HepG2 (cell line): ENCODE data around the gene AFDN. TPM values are rescaled to one million over a fixed set of nuclear protein-coding genes. Genes with fewer than 3 reads are reported as not detected.

Experiments
- EEA1 ChIP-seq: sonication (generic); formaldehyde crosslinking; IDR thresholded peaks from 2 replicates; pipeline ENCODE4 v1.5.1; 2020; ENCODE audit warnings: mild to moderate bottlenecking, missing genetic modification reagents, borderline replicate concordance
- HNRNPLL ChIP-seq: fragments of 200-400 bp; formaldehyde crosslinking; IDR thresholded peaks from 2 replicates; pipeline ENCODE4 v1.6.1; 2017; ENCODE audit warnings: mild to moderate bottlenecking, low read depth, low read length; ENCODE audit not compliant: poor library complexity, severe bottlenecking
- MAF1 ChIP-seq: sonication (generic); formaldehyde crosslinking; IDR thresholded peaks from 2 replicates; pipeline ENCODE4 v1.5.0; 2020; ENCODE audit warnings: missing genetic modification reagents, borderline replicate concordance
- MAZ ChIP-seq, 2 experiments: sonication (generic) in 1 of 2; formaldehyde crosslinking in 1 of 2; IDR thresholded peaks; 2 replicates each; pipeline versions ENCODE4 v1.5.0 to v1.6.1; 2012 to 2020; ENCODE audit warnings: low read depth in 2 of 2, mild to moderate bottlenecking in 2 of 2, borderline replicate concordance in 1 of 2, improper control_type of control experiment in 1 of 2, low read length in 1 of 2, missing genetic modification reagents in 1 of 2, moderate library complexity in 1 of 2
- SAFB2 ChIP-seq: sonication (generic); formaldehyde crosslinking; IDR thresholded peaks from 2 replicates; pipeline ENCODE4 v1.5.1; 2020; ENCODE audit warnings: missing genetic modification reagents, low read depth, mild to moderate bottlenecking, borderline replicate concordance
- SMARCE1 ChIP-seq: fragments of 450-650 bp; IDR thresholded peaks from 2 replicates; pipeline ENCODE4 v1.6.1; 2017; ENCODE audit warnings: borderline replicate concordance
- ZFP90 ChIP-seq: sonication (generic); formaldehyde crosslinking; IDR thresholded peaks from 2 replicates; pipeline ENCODE4 v1.8.0; 2022; ENCODE audit warnings: missing genetic modification reagents, mild to moderate bottlenecking, inconsistent platforms, borderline replicate concordance
- ZNF260 ChIP-seq: sonication (generic); formaldehyde crosslinking; IDR thresholded peaks from 2 replicates; pipeline ENCODE4 v1.4.0; 2020; ENCODE audit warnings: missing genetic modification reagents, low read depth, mild to moderate bottlenecking, borderline replicate concordance
- ZNF589 ChIP-seq: sonication (generic); formaldehyde crosslinking; conservative IDR thresholded peaks from 2 replicates; pipeline ENCODE4 v1.8.0; 2022; ENCODE audit warnings: mild to moderate bottlenecking, moderate library complexity, missing genetic modification reagents
- polyA plus RNA-seq, 8 experiments: library from polyadenylated mRNA; depleted of rRNA in 3 of 8; stranded (reverse) in 7 of 8; unstranded in 1 of 8; fragments of >200 nt; fragmentation: Illumina TruSeq in 4 of 8; extraction: Trizol in 4 of 8; gene quantifications; 2 replicates each; pipeline versions ENCODE4 v1.2.1 to v1.2.3, GENCODE V29; 2011 to 2016; ENCODE audit warnings: low read depth in 4 of 8, missing spikeins in 1 of 8, mixed read lengths in 1 of 8; ENCODE audit not compliant: insufficient read depth in 1 of 8
- total RNA-seq, 5 experiments: library from RNA; depleted of rRNA; stranded (reverse); fragments of >200 nt; fragmentation: Illumina TruSeq; extraction: Trizol; gene quantifications; 2 replicates each; pipeline ENCODE4 v1.2.3, GENCODE V29; 2016; ENCODE audit warnings: low read depth in 1 of 5
- TF ChIP-seq, protein P1 (sequence below): fragments of 450-650 bp; IDR thresholded peaks from 2 replicates; pipeline ENCODE4 v1.6.1; 2016
- TF ChIP-seq, protein P2 (sequence below): IDR thresholded peaks from 2 replicates; pipeline ENCODE4 v1.6.1; 2016; ENCODE audit warnings: missing compliant biosample characterization, missing genetic modification reagents, borderline replicate concordance
- TF ChIP-seq, protein P3 (sequence below): sonication (generic); formaldehyde crosslinking; IDR thresholded peaks from 2 replicates; pipeline ENCODE4 v1.4.0; 2020; ENCODE audit warnings: missing genetic modification reagents, mild to moderate bottlenecking, borderline replicate concordance
- TF ChIP-seq, protein P4 (sequence below): sonication (generic); formaldehyde crosslinking; IDR thresholded peaks from 2 replicates; pipeline ENCODE4 v1.4.0; 2020; ENCODE audit warnings: missing genetic modification reagents
- TF ChIP-seq, protein P5 (sequence below): sonication (generic); formaldehyde crosslinking; IDR thresholded peaks from 2 replicates; pipeline ENCODE4 v1.9.0; 2022; ENCODE audit warnings: missing genetic modification reagents, mild to moderate bottlenecking, borderline replicate concordance
- TF ChIP-seq, protein P6 (sequence below): sonication (generic); formaldehyde crosslinking; IDR thresholded peaks from 2 replicates; pipeline ENCODE4 v1.5.0; 2020; ENCODE audit warnings: mild to moderate bottlenecking, missing genetic modification reagents

Gene AFDN
- total and polyA plus RNA-seq, 2 of the 13 experiments (the other 11 are each of a cell fraction or from before 2014, with no cell fraction given) = 136 to 151 TPM

DNA sequence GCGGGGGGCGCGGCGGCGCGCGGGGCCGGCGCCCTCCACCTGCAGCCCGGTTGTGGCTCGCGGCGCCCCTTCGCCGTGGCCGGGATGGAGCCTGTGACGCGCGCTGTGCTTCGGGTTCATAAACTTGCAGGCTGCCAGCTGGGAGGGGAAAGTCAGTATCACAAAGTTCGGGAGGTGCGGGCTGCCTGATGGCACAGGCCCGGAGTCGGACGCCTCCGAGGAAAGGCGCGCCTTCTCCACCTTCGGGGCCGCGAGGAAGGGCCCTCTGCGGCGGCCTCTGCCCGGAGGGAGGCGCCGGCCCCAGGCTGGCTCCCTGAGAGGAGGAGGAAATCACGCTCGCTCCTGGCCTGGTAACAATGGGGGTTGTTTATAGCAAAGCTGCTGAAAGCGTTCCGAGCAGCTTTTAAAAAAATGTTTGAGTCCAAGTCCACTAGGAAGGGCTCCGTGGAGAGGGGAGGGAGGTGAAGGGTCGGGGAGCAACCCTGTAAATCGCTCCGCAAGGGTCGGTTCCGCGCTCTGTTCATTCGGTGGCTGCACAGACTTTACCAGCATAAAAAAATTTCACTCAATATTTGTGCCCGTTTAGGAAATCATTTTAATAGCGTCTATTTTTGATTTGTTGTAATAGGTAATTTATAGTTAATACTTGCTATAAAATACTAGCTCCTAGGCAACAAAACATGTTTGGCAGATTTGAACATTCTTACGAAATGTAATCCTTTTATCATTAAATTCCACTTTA is 1.0 kb downstream of the AFDN start (continued):
- TF ChIP-seq, protein P1, sequence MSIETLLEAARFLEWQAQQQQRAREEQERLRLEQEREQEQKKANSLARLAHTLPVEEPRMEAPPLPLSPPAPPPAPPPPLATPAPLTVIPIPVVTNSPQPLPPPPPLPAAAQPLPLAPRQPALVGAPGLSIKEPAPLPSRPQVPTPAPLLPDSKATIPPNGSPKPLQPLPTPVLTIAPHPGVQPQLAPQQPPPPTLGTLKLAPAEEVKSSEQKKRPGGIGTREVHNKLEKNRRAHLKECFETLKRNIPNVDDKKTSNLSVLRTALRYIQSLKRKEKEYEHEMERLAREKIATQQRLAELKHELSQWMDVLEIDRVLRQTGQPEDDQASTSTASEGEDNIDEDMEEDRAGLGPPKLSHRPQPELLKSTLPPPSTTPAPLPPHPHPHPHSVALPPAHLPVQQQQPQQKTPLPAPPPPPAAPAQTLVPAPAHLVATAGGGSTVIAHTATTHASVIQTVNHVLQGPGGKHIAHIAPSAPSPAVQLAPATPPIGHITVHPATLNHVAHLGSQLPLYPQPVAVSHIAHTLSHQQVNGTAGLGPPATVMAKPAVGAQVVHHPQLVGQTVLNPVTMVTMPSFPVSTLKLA = no peak
- TF ChIP-seq, protein P2, sequence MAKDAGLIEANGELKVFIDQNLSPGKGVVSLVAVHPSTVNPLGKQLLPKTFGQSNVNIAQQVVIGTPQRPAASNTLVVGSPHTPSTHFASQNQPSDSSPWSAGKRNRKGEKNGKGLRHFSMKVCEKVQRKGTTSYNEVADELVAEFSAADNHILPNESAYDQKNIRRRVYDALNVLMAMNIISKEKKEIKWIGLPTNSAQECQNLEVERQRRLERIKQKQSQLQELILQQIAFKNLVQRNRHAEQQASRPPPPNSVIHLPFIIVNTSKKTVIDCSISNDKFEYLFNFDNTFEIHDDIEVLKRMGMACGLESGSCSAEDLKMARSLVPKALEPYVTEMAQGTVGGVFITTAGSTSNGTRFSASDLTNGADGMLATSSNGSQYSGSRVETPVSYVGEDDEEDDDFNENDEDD = no peak
- TF ChIP-seq, protein P3, sequence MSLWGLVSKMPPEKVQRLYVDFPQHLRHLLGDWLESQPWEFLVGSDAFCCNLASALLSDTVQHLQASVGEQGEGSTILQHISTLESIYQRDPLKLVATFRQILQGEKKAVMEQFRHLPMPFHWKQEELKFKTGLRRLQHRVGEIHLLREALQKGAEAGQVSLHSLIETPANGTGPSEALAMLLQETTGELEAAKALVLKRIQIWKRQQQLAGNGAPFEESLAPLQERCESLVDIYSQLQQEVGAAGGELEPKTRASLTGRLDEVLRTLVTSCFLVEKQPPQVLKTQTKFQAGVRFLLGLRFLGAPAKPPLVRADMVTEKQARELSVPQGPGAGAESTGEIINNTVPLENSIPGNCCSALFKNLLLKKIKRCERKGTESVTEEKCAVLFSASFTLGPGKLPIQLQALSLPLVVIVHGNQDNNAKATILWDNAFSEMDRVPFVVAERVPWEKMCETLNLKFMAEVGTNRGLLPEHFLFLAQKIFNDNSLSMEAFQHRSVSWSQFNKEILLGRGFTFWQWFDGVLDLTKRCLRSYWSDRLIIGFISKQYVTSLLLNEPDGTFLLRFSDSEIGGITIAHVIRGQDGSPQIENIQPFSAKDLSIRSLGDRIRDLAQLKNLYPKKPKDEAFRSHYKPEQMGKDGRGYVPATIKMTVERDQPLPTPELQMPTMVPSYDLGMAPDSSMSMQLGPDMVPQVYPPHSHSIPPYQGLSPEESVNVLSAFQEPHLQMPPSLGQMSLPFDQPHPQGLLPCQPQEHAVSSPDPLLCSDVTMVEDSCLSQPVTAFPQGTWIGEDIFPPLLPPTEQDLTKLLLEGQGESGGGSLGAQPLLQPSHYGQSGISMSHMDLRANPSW (CRISPR knock-in tag) = no peak
- TF ChIP-seq MAF1 (no peak), MAZ (IDR thresholded peaks at IDR 0.05; ENCODE audit: borderline replicate concordance, low read depth, low read length) (peak; percentile 44; the same call in 1 of the 2 replicates), MAZ (CRISPR knock-in tag; IDR thresholded peaks at IDR 0.05; ENCODE audit: low read depth) (peak; percentile 54; the same call in 1 of the 2 replicates), ZFP90 (no peak), ZNF589 (CRISPR knock-in tag) (no peak), EEA1 (CRISPR knock-in tag) (peak; percentile 59; the same call in 1 of the 2 replicates), HNRNPLL (peak; percentile 48), ZNF260 (CRISPR knock-in tag) (no peak), SMARCE1 (no peak), SAFB2 (no peak)
- TF ChIP-seq, protein P4, sequence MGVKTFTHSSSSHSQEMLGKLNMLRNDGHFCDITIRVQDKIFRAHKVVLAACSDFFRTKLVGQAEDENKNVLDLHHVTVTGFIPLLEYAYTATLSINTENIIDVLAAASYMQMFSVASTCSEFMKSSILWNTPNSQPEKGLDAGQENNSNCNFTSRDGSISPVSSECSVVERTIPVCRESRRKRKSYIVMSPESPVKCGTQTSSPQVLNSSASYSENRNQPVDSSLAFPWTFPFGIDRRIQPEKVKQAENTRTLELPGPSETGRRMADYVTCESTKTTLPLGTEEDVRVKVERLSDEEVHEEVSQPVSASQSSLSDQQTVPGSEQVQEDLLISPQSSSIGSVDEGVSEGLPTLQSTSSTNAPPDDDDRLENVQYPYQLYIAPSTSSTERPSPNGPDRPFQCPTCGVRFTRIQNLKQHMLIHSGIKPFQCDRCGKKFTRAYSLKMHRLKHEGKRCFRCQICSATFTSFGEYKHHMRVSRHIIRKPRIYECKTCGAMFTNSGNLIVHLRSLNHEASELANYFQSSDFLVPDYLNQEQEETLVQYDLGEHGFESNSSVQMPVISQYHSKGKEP (CRISPR knock-in tag) = no peak
- TF ChIP-seq, protein P5, sequence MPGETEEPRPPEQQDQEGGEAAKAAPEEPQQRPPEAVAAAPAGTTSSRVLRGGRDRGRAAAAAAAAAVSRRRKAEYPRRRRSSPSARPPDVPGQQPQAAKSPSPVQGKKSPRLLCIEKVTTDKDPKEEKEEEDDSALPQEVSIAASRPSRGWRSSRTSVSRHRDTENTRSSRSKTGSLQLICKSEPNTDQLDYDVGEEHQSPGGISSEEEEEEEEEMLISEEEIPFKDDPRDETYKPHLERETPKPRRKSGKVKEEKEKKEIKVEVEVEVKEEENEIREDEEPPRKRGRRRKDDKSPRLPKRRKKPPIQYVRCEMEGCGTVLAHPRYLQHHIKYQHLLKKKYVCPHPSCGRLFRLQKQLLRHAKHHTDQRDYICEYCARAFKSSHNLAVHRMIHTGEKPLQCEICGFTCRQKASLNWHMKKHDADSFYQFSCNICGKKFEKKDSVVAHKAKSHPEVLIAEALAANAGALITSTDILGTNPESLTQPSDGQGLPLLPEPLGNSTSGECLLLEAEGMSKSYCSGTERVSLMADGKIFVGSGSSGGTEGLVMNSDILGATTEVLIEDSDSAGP (CRISPR knock-in tag) = peak; percentile 47; the same call in 1 of the 2 replicates
- TF ChIP-seq, protein P6, sequence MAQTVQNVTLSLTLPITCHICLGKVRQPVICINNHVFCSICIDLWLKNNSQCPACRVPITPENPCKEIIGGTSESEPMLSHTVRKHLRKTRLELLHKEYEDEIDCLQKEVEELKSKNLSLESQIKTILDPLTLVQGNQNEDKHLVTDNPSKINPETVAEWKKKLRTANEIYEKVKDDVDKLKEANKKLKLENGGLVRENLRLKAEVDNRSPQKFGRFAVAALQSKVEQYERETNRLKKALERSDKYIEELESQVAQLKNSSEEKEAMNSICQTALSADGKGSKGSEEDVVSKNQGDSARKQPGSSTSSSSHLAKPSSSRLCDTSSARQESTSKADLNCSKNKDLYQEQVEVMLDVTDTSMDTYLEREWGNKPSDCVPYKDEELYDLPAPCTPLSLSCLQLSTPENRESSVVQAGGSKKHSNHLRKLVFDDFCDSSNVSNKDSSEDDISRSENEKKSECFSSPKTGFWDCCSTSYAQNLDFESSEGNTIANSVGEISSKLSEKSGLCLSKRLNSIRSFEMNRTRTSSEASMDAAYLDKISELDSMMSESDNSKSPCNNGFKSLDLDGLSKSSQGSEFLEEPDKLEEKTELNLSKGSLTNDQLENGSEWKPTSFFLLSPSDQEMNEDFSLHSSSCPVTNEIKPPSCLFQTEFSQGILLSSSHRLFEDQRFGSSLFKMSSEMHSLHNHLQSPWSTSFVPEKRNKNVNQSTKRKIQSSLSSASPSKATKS (CRISPR knock-in tag) = no peak
